ENCODE results near the gene TARS2. TPM values are rescaled to one million over a fixed set of nuclear protein-coding genes. Genes with fewer than 3 reads are reported as not detected.

TARS2 gene
- total and polyA plus RNA-seq, 4 donors: 14.3 to 20.5 (median 14.8) TPM

GRCh38 chr1:150545486-150546032 is 58.3 kb downstream of the TARS2 start:
- Histone ChIP-seq H3K9me3 (ENCODE audit: control insufficient read depth in 4 of 4, insufficient read depth in 3 of 4, low read length in 3 of 4) (no peaks in the 10 kb centered on the region), H3K36me3 (ENCODE audit: control insufficient read depth in 4 of 4, insufficient read depth in 4 of 4, low read length in 4 of 4) (no peaks in the 10 kb centered on the region), H3K4me1 (ENCODE audit: control insufficient read depth in 5 of 5, insufficient read depth in 5 of 5, low read length in 5 of 5) (peaks cover 0 to 27% (median 4%) of the 10 kb centered on the region in 5 donors), H3K27ac (ENCODE audit: low read depth in 1 of 2, low read length in 1 of 2) (no peak overlapping the region), H3K27me3 (ENCODE audit: control insufficient read depth in 3 of 3, insufficient read depth in 3 of 3, low read length in 2 of 3) (no peaks in the 10 kb centered on the region), H3K9ac (ENCODE audit: insufficient read depth in 1 of 2, low read length in 2 of 2) (no peak overlapping the region), H3K4me3 (no peak overlapping the region)
- no peak for DNase-seq
- ATAC-seq (ENCODE audit: insufficient read depth, low FRiP score): no peak
- no peak for TF ChIP-seq CTCF (IDR thresholded peaks at IDR 0.05; ENCODE audit: control extremely low read depth, extremely low read depth)
- 83 to 86% methylated on average over 6 of the region's 6 CpGs for WGBS, 2 donors

- DNase-seq: no peak
Observed at GRCh38 chr1:150546294-150546937, 59.2 kb downstream of the TARS2 start.

DNA sequence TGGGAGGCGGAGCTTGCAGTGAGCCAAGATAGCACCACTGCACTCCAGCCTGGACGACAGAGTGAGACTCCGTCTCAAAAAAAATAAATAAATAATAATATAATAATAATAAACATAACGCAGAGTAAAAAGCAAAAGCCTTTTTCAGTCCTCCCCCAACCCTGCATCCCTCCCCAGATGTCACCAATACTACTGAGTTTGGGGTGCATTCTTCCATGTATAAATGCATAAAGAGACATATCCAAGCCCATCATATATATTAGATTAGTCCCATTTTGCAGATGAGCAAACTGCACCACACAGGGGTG is 61.1 kb downstream of the TARS2 start:
- H3K4me1 ChIP-seq (ENCODE audit: control insufficient read depth in 5 of 5, insufficient read depth in 5 of 5, low read length in 5 of 5): peaks cover 0 to 52% (median 13%) of the 10 kb centered on the region in 5 donors
- DNase-seq (no peak), ATAC-seq (ENCODE audit: insufficient read depth, low FRiP score) (no peak)
- no peaks in the 10 kb centered on the region for H3K36me3 ChIP-seq (ENCODE audit: control insufficient read depth in 4 of 4, insufficient read depth in 4 of 4, low read length in 4 of 4)
- no peaks in the 10 kb centered on the region for H3K27me3 ChIP-seq (ENCODE audit: control insufficient read depth in 3 of 3, insufficient read depth in 3 of 3, low read length in 2 of 3)
- peak overlapping the region; percentile 53 to 84 for H3K27ac ChIP-seq (ENCODE audit: low read depth in 1 of 2, low read length in 1 of 2)
- no peaks in the 10 kb centered on the region for H3K9me3 ChIP-seq (ENCODE audit: control insufficient read depth in 4 of 4, insufficient read depth in 3 of 4, low read length in 3 of 4)
- WGBS, 2 donors: 49 to 52% methylated on average over 4 of the region's 4 CpGs
- no peak for TF ChIP-seq CTCF (IDR thresholded peaks at IDR 0.05; ENCODE audit: control extremely low read depth, extremely low read depth)
- no peak overlapping the region for H3K4me3 ChIP-seq
- H3K9ac ChIP-seq (ENCODE audit: insufficient read depth in 1 of 2, low read length in 2 of 2): peak overlapping the region in 1 of 2 donors; percentile 63

More at GRCh38 chr1:150546294-150546937, 59.2 kb downstream of the TARS2 start:
- H3K9ac ChIP-seq (ENCODE audit: insufficient read depth in 1 of 2, low read length in 2 of 2): no peak overlapping the region
- peaks cover 0 to 35% (median 10%) of the 10 kb centered on the region in 5 donors for H3K4me1 ChIP-seq (ENCODE audit: control insufficient read depth in 5 of 5, insufficient read depth in 5 of 5, low read length in 5 of 5)
- no peak for ATAC-seq (ENCODE audit: insufficient read depth, low FRiP score)
- H3K36me3 ChIP-seq (ENCODE audit: control insufficient read depth in 4 of 4, insufficient read depth in 4 of 4, low read length in 4 of 4): no peaks in the 10 kb centered on the region
- no peaks in the 10 kb centered on the region for H3K9me3 ChIP-seq (ENCODE audit: control insufficient read depth in 4 of 4, insufficient read depth in 3 of 4, low read length in 3 of 4)
- WGBS, 2 donors: 83 to 94% methylated on average over 16 of the region's 16 CpGs
- no peak for TF ChIP-seq CTCF (IDR thresholded peaks at IDR 0.05; ENCODE audit: control extremely low read depth, extremely low read depth)
- no peaks in the 10 kb centered on the region for H3K27me3 ChIP-seq (ENCODE audit: control insufficient read depth in 3 of 3, insufficient read depth in 3 of 3, low read length in 2 of 3)
- H3K27ac ChIP-seq (ENCODE audit: low read depth in 1 of 2, low read length in 1 of 2): no peak overlapping the region
- H3K4me3 ChIP-seq: no peak overlapping the region

All from lung (tissue), 12 donors.